Activated T-helper 1 cell treated with Interleukin-2 at 50 U/mL for 16 hours (primary cell): ENCODE data around the gene SKAP2.

Experiments used
- DNase-seq: peaks from one replicate; pipeline ENCODE4 v3.0.0-alpha.2; 2020; ENCODE audit warnings: low read depth

SKAP2 gene

DNA sequence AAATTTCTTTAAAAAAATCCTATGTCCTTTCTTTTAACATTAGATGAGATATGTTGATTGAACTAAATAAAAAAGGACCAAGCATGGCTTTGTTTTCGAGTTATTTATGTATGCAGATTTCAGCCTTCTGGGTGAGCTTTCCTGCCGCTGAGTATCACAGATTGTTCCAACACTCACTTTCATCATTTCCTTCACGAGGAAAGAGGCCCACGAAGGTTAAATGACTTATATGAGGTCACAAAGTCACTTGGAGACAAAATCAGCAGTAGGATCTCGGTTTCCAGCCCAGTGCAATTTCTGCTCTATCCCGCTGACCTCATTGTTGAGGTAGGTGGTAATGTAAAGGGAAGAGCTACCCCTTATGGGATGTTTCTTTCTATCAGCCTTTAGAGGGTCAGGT is 226.8 kb downstream of the SKAP2 start:
- no peak for DNase-seq

DNA sequence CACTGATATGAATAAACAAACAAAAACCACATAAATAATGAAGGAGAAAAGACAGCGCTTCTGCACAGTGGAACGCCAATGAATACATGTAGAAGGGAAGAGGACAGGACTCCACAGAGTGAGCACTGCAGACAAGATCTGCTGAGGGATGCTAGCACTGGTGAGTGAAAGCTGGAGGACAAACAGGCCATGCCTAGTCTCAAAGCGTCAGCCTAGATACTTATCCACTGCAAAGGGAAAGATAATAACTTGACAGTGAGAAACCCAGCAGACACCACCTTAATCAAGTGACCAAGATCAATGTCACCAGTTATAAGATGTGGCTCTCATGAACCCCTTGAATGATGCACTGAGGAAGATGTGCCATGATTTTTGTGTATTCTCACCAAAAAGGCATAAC is 227.6 kb downstream of the SKAP2 start:
- DNase-seq: no peak

DNA sequence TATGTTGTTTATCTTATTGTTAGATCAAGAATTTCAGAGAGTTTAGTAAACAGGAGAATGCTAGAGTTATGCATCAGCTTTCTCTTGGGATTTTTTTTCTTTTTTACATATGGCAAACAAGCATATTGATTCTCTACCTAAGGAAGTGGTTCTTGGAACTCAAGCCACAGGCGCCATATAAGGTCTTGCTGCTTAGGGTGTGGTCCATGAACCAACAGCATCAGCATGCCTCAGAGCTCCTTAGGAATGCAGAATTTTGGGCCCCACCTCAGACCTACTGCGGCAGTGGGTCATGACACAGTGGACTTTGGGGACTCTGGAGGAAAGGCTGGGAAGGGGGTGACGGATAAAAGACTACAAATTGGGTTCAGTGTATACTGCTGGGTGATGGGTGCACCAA is 230.8 kb downstream of the SKAP2 start:
- no peak for DNase-seq

DNA sequence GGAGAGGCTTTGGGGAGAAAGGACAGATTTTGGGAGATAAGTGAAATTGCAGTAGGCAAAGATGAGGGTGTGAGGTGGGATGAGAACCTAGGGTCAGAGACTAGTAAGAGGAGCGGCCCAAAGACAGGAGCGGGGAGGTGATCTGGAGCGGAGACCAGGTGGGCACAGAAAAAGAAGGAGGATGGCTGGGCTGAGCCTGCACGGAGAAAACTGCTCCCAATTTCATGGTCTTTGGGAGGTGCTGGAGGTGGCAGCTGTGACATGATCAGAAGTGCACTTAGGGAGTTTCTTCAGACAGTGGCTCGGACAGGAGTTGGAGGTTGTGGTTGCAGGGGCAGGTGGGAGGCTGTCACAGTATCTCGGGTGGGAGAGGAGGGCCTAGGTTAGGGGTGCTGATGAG is 232.8 kb downstream of the SKAP2 start:
- no peak for DNase-seq

DNA sequence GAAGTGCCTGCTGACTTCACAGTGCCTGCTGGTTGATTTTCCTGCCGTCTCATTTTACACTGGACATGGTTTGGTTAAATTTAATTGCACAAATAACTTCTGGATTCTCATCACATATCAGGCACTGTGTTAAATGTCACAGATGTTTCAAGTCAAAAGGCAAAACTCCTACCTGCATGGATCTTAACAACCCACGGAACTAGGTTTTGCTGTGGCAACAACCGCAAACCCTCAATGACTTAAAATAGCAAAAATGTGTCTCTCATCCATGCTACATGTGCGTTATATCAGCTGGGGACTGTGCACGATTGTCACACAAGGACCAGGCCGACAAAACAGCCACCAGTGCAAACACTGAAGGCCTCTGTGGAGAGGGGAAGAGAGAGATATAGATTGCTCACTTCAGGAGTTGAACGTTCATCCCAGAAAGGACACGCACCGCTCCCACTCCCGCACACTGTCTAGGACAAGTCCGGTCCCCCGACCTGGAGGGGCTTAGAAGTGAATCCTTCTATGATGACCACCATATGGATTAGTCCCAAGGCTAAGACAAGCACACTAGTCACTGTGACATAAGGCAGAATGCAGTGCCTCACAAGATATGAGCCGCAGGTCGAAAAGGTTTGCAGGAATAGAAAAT is 233.3 kb downstream of the SKAP2 start:
- no peak for DNase-seq

DNA sequence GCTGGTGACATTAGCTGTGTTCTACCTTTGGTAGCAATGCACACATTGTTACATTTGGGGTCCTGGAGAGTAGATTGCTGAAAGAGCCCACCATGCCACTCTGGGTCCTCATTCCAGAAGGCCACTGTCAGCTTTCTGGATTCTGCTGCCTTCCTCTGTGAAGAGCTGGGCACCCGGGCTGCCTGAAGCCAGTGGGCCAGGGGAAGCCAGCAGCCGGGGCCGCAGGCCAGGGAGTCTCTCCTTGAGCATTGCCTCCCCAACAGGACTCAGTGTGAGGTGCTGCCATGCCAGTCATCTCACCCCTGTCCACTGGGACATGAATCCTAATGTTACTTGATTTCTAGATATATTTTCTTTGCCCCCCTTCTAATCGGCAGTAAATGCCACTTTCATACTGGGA is 234.0 kb downstream of the SKAP2 start:
- no peak for DNase-seq

DNA sequence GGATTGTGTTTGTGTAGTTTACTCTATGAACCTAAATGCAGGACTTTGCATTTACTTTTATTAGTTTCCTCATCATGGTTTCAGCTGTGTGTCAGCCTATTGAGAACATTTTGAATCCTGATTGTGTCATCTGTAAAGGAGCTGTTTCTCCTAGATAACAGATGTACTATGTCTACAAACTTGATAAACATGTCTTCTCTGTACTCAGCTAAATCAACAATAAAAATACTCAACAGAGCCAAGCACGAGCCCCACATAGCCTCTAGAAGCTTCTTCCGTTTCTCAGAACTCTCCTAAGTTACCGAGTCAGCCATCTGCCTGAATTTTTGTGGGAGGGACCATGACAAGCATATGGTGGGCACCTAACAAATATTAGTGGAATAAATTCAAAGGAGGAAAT is 234.7 kb downstream of the SKAP2 start:
- no peak for DNase-seq

DNA sequence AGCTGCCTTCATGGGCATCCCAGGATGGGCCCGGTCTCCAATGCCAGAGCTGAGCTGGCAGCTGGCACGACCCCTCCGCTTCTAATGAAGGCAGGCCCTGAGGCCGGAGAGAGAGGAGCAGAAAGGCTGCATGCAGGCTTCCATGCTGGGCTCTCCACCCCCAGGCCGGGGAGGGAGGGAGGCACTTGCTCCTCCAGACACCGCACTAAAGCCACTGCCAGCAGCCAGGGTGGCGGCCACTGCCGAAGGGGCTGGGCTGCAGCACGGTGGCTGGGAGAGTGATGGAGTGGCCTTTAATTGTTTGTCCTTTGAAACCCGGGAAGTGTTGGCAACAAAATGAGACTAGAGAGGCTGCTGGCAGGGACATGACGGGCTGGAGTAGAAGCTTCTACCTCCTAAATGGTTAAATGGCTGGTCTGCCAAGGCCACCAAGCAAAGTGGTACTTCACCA is 236.5 kb downstream of the SKAP2 start:
- no peak for DNase-seq

DNA sequence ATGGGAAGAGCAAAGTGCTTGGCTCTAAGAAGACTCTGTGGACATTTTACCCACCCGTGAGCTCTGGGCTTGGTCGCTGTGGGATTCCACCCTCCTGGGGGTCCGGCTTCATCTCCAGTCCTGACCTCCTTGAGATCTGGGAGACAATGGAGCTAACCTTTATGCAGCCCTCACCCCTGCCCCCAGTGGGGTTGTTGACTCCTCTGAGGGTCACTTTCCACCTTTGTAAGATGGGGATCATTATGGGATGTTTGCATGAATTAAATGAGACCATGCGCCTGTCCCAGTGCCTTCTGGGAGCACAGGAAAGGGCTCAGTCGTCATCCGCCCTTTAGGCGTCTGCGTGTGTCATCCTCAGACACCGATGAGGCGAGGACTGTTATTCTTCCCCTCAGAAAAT is 237.2 kb downstream of the SKAP2 start:
- no peak for DNase-seq

DNA sequence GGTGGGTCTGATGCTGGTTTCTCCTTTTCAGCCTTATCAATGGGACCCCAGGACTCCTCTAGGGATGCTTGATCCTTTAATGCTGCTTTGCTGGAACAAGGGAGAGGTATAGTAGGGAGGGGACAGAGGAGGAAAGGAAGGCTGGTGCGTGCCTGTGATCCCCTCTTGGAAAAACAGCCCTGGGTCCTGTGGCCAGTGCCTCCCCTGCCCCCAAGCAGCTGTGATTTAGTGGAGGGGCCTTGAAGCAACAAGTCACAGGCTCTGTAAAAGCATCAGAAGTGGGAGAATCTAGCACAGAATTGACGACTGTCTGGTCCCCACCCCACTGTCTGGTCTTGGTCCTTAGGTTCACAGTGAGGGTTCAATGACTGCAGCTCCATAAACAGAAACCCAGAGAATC is 237.7 kb downstream of the SKAP2 start:
- no peak for DNase-seq

DNA sequence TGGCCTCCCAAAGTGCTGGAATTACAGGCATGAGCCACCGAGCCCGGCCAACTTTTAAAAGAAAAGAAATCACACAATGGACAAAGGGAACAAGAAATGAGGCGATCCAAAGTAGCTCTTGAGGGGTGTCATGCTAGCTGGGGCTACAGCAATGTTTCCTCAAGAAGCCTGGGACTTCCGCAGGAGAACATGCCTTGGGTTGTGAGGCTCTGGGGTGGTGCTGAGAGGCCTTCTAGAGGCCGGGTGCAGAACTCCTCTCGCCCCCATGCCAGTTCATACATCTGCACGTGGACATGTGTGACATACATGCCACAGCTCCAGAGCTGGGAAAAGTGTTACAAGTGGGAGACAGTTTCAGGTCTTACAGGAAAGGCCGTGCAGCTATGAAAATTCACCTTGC is 238.2 kb downstream of the SKAP2 start:
- DNase-seq: no peak

DNA sequence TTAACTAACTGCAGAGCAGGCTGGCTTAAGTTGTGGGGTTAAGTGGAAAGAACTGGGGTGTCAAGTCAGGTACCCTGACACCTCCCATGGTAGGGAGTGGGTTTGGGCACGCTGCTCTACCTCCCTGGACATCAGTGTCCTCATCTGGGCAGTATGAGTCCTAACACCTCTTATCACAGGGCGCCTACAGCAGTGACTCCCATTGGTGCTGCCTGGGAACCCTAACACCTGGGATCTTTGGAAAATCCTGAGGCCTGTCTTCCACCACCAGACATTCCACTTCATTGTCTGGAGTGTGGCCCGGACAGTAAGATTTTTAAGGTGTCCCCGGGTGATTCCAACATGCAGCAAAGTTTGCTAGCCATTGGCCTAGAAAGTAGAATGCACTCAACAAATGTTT is 239.1 kb downstream of the SKAP2 start:
- no peak for DNase-seq

DNA sequence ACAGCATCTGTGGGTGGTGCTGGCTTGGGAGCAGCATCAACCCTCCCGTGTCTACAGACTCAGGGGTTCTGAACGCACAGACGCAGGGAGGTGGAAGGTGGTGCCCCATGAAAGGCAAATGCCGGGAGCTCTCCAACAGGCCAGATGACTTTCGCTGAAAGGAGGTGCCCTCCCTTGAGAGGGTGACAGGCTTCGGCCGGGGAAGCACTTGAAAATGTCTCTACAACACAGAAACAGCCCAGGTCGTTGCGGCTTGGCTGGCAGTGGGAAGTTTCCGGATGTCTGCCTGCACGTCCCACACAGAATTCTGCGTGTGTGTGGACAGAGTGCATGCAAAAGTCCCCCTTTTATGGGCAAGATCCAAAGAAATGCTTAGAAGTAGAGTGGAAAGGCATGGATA is 239.6 kb downstream of the SKAP2 start:
- DNase-seq: no peak

DNA sequence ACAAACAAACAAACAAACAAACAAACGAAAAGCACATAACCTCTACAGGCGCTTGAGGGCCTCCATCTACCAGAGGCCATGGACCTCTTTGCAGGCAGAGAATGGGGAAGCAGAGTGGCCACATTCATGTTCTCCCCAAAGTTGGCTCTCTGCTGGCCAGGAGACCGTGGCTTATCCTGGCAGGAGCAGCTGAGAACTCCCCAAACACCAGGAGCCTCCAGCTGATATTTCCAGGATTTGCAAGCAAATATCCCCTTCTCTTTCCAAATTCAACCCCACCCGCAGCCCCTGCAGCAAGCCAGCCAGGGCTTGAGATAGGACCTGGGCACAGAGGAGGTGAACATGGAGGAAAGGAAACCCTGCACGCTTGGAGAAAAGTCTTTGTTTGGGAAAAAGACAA is 240.0 kb downstream of the SKAP2 start:
- DNase-seq: no peak

DNA sequence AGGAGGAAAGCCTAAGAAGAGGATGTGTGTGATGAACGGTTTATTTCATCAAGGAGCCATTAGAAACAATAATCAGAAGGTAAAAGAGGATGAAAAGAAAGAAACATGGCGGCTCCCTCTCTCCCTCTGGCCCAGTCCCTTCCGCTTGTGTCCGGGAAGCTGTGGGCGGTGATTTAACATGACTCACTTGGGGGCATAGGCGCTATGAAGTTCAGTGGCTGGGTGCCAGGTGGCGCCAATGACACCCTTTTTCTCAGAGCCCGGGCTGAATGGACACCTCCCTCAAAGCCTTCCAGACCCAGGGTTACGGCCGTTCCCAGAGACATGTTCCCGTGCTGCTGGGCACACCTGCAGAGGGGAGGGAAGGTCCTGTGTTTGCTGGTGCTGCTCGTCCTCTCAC is 244.0 kb downstream of the SKAP2 start:
- no peak for DNase-seq

DNA sequence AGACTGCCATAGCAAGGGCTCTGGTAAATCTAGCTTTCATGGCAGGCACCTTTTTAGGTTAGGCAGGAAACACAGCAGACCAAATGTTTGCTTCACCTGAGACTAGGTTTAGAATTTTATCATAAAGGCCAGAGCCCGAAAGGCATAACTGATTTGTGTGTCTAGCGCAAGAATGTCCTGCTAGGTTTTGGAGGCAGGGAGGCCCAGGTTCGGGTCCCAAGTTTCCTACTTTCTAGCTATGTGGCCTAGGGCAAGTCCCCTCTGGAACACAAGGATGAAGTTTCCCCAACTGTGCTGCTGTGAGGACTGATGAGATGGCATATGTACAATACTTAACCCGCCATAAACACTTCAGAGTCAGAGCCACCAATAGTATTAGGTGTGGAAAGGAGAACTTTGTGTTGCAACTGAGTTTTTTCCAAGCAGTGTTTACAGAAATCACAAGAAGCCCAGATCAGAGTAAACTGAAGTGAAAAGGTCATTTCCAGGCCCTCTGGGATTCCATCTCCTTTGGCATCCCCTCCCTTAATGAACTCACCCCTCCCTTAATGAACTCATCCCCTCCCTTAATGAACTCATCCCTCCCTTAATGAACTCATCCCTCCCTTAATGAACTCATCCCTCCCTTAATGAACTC is 244.9 kb downstream of the SKAP2 start:
- DNase-seq: no peak

DNA sequence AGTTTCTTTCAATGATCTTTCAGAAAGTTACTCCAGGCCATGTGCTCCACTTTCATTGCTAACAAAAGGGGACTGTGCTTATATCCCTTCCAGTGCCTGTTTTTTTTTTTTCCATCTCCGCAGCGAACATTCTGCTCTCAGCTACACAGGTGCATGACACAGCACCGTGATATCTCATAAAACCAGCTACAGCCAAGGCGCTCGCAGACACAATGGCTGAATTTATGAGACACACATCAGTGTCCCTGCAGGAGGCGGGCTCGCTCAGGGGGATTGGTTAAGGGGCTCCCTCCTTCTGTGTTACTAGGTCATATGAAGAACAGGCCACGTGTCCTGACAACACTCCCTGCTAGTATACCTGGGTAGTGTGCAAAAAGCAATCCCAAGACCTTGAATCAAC is 245.5 kb downstream of the SKAP2 start:
- no peak for DNase-seq

DNA sequence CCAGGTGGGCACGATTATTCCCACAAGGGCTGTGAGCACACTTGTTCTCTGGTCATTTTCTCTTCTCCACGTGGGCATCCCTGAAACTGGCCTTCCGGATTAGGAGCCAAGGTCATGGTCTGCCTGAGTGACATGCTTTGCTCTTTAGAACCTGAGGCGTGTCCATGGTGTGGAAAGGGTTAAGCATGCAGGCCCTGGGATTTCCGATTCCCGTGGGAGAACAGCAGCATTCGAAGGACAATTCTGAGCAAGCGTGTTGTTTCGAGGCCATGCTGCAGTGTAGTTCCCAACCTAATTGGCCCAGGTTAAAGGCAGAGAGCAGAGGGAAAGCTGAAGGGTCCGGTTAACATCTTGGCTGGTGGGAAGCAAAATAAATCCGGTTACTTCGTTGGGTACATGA is 245.9 kb downstream of the SKAP2 start:
- no peak for DNase-seq
